ENCODE measurements around the gene RGS7.

RGS7 gene

DNA sequence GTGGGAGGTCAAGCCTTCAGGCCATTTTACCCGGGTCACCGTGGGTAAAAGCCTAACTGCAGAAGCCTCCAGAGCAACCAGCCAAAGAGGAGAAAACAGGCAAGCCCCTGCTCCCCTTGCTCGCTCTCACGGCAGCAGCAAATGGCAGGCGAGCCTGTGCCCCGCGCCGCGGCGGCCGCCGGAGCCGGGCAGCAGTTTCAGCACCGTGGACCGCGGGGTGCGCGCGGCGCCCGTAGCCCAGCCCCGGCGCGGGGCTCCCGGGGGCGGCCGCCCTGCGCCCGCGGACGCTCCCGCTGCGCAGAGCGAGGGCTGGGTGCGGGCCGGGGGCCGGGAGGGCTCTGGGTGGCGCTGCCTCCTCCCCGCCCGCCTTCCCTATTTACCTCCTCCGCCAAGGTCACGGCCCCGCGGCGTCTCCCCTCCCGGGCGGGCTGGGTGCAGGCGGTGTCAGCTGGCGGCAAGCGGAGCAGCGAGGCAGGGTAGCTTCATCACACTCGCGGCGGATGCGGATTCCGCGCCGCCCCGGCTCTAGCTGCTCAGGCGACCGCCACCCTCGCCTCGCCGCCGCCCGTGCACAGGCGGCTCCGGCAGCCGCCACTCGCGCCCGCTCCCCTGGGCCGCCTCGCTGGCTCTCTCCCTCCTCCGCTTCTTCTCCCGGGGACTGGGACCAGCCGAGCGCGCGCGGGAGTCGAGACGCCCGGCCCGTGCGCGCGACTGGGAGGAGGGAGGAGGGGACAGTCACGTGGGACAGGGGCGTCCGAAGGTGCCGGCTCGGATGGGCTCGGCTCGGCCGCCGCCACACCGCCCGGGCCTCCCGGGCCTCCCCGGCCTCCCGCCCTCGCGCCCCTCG lies at the start of gene RGS7:
Gene RGS7 (minus strand): TSS at position 687 of the 847 bp plus-strand sequence.
- DNase-seq (ENCODE audit: low read depth): no peak

- DNase-seq (ENCODE audit: low read depth): no peak
Measured at GRCh38 chr1:241406421-241406820, 49.4 kb upstream of the RGS7 start.

DNA sequence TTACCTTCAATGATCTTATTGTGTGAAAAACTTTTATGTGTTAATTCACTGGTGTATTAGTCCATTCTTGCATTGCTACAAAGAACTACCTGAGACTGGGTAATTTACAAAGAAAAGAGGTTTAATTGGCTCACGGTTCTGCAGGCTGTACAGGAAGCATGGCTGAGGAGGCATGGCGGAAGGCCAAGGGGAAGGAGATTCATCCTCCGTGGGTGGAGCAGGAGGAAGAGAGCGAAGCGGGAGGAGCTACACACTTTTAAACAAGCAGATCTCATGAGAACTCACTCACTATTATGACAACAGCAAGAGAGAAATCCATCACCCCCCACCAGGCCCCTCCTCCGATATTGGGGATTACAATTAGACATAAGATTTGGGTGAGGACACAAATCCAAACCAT lies 44.2 kb upstream of the RGS7 start:
- DNase-seq (ENCODE audit: low read depth): no peak

DNA sequence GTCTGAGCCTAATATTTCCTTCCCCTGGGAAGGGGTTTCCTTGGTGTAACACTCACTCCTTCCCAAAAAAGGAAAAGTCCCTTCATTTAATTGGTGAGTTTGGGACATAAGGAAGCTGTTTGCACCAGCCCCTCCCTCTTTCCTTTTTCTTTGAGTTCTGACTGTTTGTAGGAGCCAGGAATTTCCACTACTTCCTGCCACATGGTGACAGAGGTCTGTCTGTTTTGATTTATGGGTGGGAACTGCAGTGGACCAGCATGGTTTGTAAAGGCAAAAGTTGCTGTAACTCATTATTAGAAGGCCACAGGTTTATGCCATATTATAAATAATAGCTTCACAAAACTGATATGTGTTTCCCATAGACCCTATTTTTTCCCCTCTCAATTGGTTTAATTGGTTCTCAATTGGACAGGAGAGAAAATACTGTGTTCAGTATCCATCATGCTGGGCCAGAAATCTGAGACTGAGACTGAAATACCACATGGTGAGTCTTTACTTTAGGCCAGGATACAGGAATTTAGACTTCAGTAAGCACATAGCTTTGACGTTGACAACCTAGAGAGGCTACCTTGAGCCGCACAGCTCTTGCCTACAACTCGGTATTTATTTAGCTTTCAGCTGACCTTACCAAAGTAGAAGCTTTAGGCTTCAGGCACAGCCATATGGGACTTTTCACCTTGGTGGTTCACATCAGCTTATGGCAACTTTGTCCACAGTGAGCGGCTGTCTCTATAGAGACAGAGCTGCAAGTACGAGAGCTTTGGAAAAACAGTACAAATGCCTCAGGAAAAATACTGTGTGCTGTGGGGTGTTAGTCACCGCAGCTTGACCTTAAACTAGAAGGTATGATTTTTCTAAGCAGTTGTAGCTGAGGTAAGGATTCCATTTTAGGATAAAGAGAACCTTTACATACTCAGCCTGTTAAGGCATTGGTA lies 40.0 kb upstream of the RGS7 start:
- DNase-seq (ENCODE audit: low read depth): no peak

DNA sequence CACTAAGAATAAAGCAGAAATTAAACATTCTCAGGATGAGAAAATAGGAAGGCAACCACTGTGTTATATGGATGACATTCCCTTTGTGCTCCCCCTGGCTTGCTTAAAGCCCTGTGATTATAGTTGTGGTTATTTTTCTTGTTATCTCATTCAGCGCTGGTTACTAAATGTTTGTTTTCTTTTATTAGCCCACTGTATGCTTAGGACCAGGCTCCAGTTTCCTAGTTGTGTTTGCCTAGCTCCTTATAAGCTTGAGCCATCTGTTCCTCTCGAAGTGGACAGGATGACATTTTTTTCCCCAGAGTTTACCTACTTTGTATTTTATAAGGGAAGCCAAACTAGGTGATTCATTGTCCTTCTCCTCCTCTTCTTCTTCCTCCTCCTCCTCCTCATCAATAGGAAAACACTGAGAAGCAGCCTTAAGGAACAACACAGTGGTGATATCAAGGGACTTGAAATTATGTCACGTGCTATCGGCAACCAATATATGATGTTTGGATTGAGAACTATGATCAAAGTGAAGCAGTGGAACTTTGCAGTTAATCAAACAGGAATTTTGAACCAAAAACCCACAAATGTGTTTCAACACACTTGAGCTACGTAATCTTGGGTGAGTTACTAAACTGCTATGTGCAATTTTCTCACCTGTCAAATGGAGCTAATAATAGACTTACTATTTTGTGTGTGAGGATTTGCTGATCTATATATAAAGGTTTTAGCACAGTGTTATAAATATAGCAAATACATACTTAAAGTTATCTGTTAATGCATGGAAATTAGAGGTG lies 35.1 kb upstream of the RGS7 start:
- DNase-seq (ENCODE audit: low read depth): no peak

DNA sequence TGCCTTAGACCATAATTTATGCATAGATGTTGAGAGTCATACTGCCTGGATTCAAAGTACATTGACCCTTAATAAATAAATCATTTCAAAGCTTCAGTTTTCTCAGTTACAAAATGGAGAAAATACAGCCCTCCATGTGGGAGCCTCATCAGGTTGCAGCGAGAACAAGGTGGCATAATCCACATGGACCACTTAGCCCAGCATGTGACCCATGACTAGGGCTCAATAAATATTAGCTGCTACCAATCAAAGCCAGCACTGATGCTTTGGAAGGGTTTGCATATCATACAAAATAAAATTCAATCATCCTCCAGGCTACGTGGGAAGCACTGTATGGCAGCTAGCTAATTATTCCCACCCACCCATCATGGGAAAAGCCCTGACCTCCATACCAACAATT lies 33.5 kb upstream of the RGS7 start:
- DNase-seq (ENCODE audit: low read depth): no peak

GRCh38 chr1:241389400-241389799 lies 32.4 kb upstream of the RGS7 start:
- no peak for DNase-seq (ENCODE audit: low read depth)

DNA sequence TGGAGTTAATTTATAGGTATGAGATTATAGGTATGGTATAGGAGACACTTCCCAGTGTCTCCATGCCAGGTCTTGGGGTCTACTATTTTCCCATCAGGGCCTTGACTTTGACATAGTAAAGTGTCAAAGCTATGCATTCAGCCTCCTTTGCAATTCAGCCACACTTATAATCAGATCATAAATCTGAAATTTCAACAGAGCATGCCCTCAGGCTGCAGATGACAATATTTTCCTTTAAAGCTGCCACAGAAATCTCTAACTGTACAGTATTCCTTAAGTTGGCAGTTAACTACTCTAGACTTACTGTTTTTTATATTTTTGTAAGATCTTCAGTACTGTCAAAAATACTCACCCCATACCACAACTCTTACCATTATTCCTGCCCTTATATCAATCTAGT lies 30.2 kb upstream of the RGS7 start:
- DNase-seq (ENCODE audit: low read depth): no peak

- no peak for DNase-seq (ENCODE audit: low read depth)
Measured at GRCh38 chr1:241376701-241377100, 19.7 kb upstream of the RGS7 start.

- DNase-seq (ENCODE audit: low read depth): no peak
Measured at GRCh38 chr1:241375886-241376285, 18.9 kb upstream of the RGS7 start.

GRCh38 chr1:241366196-241366595 lies 9.2 kb upstream of the RGS7 start:
- DNase-seq (ENCODE audit: low read depth): no peak

DNA sequence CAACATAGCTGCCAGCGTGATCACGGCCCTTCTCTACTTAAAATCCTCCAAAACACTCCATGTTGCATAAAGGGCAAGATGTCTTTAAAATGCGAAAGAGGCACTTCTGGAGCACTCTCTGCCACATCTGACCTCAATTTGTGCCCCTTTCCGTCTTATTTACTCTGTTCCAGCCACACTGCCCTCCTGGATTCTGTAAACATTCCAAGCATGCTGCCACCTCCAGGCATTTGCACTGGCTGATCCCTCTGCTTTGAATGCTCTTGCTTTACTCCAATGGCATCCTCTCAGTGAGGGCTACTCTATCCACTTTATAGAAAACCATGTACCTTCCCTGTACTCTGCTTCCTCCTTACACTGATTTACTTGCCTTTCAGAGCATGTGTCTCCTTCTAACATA lies 5.3 kb upstream of the RGS7 start:
- DNase-seq (ENCODE audit: low read depth): no peak

- DNase-seq (ENCODE audit: low read depth): no peak
Measured at GRCh38 chr1:241357366-241358340, 648 bp upstream of the RGS7 start.

- DNase-seq (ENCODE audit: low read depth): no peak
Measured at GRCh38 chr1:241356187-241356518, 852 bp downstream of the RGS7 start.

GRCh38 chr1:241355311-241356010 lies 1.5 kb downstream of the RGS7 start:
- DNase-seq (ENCODE audit: low read depth): no peak

- DNase-seq (ENCODE audit: low read depth): no peak
Measured at GRCh38 chr1:241352401-241352800, 4.6 kb downstream of the RGS7 start.

GRCh38 chr1:241351841-241352240 lies 5.2 kb downstream of the RGS7 start:
- DNase-seq (ENCODE audit: low read depth): no peak

GRCh38 chr1:241343956-241344355 lies 13.0 kb downstream of the RGS7 start:
- no peak for DNase-seq (ENCODE audit: low read depth)

DNA sequence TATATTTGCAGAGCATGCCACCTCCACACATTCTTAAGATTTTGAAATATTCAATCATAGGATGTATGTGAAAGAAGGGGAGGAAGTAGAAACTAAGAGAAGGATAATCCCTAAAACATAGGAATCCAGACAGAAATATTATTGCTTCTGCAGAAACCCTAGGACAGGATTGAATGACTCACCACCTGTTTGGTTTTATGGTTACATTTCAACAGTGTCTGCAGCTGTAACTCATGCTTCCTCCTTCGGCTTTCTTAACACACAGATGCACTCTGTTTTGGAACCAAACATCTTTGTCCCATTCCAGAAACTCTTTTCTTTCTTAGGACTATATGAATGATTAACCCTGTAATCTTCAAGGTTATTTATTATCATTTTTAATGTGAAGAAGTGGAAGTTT lies 20.7 kb downstream of the RGS7 start:
- no peak for DNase-seq (ENCODE audit: low read depth)

- DNase-seq (ENCODE audit: low read depth): no peak
Measured at GRCh38 chr1:241332987-241333386, 24.0 kb downstream of the RGS7 start.

- DNase-seq (ENCODE audit: low read depth): no peak
Measured at GRCh38 chr1:241332037-241332409, 25.0 kb downstream of the RGS7 start.

Measured in stimulated activated CD8-positive, alpha-beta memory T cell treated with anti-CD3 and anti-CD28 coated beads, Interleukin-12 subunit alpha, Interleukin-12 subunit beta, amount 100 ng/mL, for 1 hour (primary cell).